HEK293 (cell line): ENCODE data around the gene SPOUT1.

Experiments used
- CTCF ChIA-PET: fragments of 350-600 bp; formaldehyde crosslinking; extraction: SDS; loops from one replicate; lab custom pipeline; 2021; ENCODE audit warnings: antibody characterized with exemption; lab: Yijun Ruan, JAX
- POLR2A ChIA-PET: fragments of 300-600 bp; formaldehyde crosslinking; extraction: SDS; loops from one replicate; lab custom pipeline; 2020; ENCODE audit warnings: antibody characterized with exemption, inconsistent platforms; lab: Yijun Ruan, JAX
- H3K27ac ChIP-seq: fragments of 200-500 bp; sonication (Bioruptor generic); 2 replicates; pipeline ENCODE4 v1.5.1; 2014; ENCODE audit warnings: low read depth, low read length, control low read depth, inconsistent platforms; ENCODE audit errors: extremely low read depth
- H3K36me3 ChIP-seq, 2 experiments: fragments of 200-500 bp in 1 of 2; sonication (Bioruptor generic) in 1 of 2; 1 replicate in 1 of 2; 2 replicates in 1 of 2; pipeline ENCODE4 v1.5.1; 2014 to 2017; ENCODE audit warnings: inconsistent platforms in 2 of 2, low read length in 2 of 2; ENCODE audit not compliant: control insufficient read depth in 2 of 2, insufficient read depth in 1 of 2
- H3K4me1 ChIP-seq: fragments of 200-500 bp; sonication (Bioruptor generic); 2 replicates; pipeline ENCODE4 v1.5.1; 2014; ENCODE audit warnings: mild to moderate bottlenecking, low read length, inconsistent platforms; ENCODE audit not compliant: control insufficient read depth, insufficient read depth
- H3K4me3 ChIP-seq: 2 replicates; pipeline ENCODE4 v1.5.1; 2011; ENCODE audit warnings: low read depth, mild to moderate bottlenecking, control low read depth, low read length, moderate library complexity
- H3K9me3 ChIP-seq: fragments of 200-500 bp; sonication (Bioruptor generic); 2 replicates; pipeline ENCODE4 v1.5.1; 2014; ENCODE audit warnings: low read depth, low read length, inconsistent platforms; ENCODE audit not compliant: control insufficient read depth, insufficient read depth
- KLF16 ChIP-seq: fragments of 450-650 bp; formaldehyde crosslinking; IDR thresholded peaks from 2 replicates; pipeline ENCODE4 v1.5.1; 2017; ENCODE audit warnings: missing biosample characterization, missing genetic modification characterization
- ZEB2 ChIP-seq: fragments of 450-650 bp; formaldehyde crosslinking; IDR thresholded peaks from 2 replicates; pipeline ENCODE4 v1.5.1; 2016; ENCODE audit warnings: missing biosample characterization, missing genetic modification characterization
- ZNF214 ChIP-seq: fragments of 450-650 bp; formaldehyde crosslinking; IDR thresholded peaks from 2 replicates; pipeline ENCODE4 v1.5.1; 2017; ENCODE audit warnings: missing biosample characterization, mild to moderate bottlenecking, missing genetic modification characterization, borderline replicate concordance
- ZNF23 ChIP-seq: fragments of 450-650 bp; formaldehyde crosslinking; IDR thresholded peaks from 2 replicates; pipeline ENCODE4 v1.5.1; 2016; ENCODE audit warnings: missing biosample characterization, missing genetic modification characterization, borderline replicate concordance
- ZNF324 ChIP-seq: fragments of 450-650 bp; formaldehyde crosslinking; IDR thresholded peaks from 2 replicates; pipeline ENCODE4 v1.5.1; 2016; ENCODE audit warnings: missing biosample characterization, missing genetic modification characterization
- ZNF621 ChIP-seq: fragments of 450-650 bp; formaldehyde crosslinking; IDR thresholded peaks from 2 replicates; pipeline ENCODE4 v1.5.1; 2017; ENCODE audit warnings: missing biosample characterization, missing genetic modification characterization
- ZNF629 ChIP-seq: fragments of 450-650 bp; formaldehyde crosslinking; IDR thresholded peaks from 2 replicates; pipeline ENCODE4 v1.5.1; 2017; ENCODE audit warnings: missing biosample characterization, missing genetic modification characterization
- ZNF830 ChIP-seq: fragments of 450-650 bp; IDR thresholded peaks from 2 replicates; pipeline ENCODE4 v1.5.0; 2018; ENCODE audit warnings: missing biosample characterization, missing genetic modification characterization, low read depth, mild to moderate bottlenecking, moderate library complexity
- TF ChIP-seq, protein P1 (sequence below): fragments of 450-650 bp; formaldehyde crosslinking; IDR thresholded peaks from 2 replicates; pipeline ENCODE4 v1.5.1; 2016; ENCODE audit warnings: missing biosample characterization, missing genetic modification characterization
- TF ChIP-seq, protein P2 (sequence below): fragments of 450-650 bp; IDR thresholded peaks from 2 replicates; pipeline ENCODE4 v1.5.1; 2018; ENCODE audit warnings: missing biosample characterization, mild to moderate bottlenecking, missing genetic modification characterization
- TF ChIP-seq, protein P3 (sequence below): fragments of 450-650 bp; formaldehyde crosslinking; IDR thresholded peaks from 2 replicates; pipeline ENCODE4 v1.5.1; 2016; ENCODE audit warnings: missing biosample characterization, missing genetic modification characterization, borderline replicate concordance
- TF ChIP-seq, protein P4 (sequence below): fragments of 450-650 bp; formaldehyde crosslinking; IDR thresholded peaks from 2 replicates; pipeline ENCODE4 v1.5.1; 2016; ENCODE audit warnings: missing biosample characterization, missing genetic modification characterization
- TF ChIP-seq, protein P5 (sequence below): fragments of 450-650 bp; formaldehyde crosslinking; IDR thresholded peaks from 2 replicates; pipeline ENCODE4 v1.5.1; 2016; ENCODE audit warnings: missing biosample characterization, missing genetic modification characterization

SPOUT1 gene

DNA sequence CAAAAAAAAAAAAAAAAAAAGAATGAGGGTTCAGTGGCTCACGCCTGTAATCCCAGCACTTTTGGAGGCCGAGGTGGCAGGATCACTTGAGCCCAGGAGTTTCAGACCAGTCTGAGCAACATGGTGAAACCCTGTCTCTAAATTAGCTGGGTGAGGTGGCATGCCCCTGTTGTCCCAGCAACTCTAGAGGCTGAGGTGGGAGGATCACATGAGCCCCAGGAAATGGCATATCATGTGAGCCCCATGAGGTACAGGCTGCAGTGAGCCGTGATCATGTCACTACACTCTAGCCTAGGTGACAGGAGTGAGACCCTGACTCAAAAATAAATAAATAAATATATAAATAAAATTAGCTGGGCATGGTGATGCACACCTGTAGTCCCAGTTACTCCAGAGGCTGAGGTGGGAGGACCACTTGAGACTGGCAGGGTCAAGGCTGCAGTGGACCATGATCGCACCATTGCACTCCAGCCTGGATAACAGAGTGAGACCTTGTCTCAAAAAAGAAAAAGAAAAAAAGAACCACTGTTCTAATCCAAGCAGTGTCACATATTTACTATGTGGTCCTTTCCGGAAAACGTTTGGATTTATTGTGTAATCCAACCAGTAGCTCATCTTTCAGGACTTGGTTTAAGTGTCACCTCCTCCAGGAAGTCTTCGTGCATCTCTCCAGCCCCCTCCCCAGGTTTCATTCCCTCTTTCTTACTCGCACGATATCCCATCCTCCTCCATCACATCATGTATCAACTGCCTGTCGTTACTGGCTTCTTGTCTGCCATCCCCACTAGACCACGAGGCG lies 12.3 kb upstream of the SPOUT1 start:
- Histone ChIP-seq H3K36me3 (peaks cover 0 to 13% of the 10 kb centered on the region in 2 experiments; a peak in 2 of 3 replicates), H3K9me3 (no peaks in the 10 kb centered on the region), H3K27ac (no peak overlapping the region), H3K4me3 (no peak overlapping the region), H3K4me1 (no peaks in the 10 kb centered on the region)
- TF ChIP-seq ZNF23 (tag by site-specific recombination) = no peak
- TF ChIP-seq, protein P1, sequence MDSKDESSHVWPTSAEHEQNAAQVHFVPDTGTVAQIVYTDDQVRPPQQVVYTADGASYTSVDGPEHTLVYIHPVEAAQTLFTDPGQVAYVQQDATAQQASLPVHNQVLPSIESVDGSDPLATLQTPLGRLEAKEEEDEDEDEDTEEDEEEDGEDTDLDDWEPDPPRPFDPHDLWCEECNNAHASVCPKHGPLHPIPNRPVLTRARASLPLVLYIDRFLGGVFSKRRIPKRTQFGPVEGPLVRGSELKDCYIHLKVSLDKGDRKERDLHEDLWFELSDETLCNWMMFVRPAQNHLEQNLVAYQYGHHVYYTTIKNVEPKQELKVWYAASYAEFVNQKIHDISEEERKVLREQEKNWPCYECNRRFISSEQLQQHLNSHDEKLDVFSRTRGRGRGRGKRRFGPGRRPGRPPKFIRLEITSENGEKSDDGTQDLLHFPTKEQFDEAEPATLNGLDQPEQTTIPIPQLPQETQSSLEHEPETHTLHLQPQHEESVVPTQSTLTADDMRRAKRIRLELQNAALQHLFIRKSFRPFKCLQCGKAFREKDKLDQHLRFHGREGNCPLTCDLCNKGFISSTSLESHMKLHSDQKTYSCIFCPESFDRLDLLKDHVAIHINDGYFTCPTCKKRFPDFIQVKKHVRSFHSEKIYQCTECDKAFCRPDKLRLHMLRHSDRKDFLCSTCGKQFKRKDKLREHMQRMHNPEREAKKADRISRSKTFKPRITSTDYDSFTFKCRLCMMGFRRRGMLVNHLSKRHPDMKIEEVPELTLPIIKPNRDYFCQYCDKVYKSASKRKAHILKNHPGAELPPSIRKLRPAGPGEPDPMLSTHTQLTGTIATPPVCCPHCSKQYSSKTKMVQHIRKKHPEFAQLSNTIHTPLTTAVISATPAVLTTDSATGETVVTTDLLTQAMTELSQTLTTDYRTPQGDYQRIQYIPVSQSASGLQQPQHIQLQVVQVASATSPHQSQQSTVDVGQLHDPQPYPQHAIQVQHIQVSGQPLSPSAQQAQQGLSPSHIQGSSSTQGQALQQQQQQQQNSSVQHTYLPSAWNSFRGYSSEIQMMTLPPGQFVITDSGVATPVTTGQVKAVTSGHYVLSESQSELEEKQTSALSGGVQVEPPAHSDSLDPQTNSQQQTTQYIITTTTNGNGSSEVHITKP = 0 out of 2 replicates have a peak, but pooled peaks have one; percentile 18
- TF ChIP-seq, protein P2, sequence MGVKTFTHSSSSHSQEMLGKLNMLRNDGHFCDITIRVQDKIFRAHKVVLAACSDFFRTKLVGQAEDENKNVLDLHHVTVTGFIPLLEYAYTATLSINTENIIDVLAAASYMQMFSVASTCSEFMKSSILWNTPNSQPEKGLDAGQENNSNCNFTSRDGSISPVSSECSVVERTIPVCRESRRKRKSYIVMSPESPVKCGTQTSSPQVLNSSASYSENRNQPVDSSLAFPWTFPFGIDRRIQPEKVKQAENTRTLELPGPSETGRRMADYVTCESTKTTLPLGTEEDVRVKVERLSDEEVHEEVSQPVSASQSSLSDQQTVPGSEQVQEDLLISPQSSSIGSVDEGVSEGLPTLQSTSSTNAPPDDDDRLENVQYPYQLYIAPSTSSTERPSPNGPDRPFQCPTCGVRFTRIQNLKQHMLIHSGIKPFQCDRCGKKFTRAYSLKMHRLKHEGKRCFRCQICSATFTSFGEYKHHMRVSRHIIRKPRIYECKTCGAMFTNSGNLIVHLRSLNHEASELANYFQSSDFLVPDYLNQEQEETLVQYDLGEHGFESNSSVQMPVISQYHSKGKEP (tag by site-specific recombination) = no peak
- ChIA-PET POLR2A (interaction anchor here (0.6 kb wide), 1 partner anchor 110 kb away, joined by 3 read pairs; no protein-coding TSS in a partner anchor), CTCF (interaction anchor here (0.6 to 1.5 kb wide), 4 partner anchors 11 to 86 kb away, joined by 3 to 8 read pairs (median 3); no protein-coding TSS in a partner anchor)

DNA sequence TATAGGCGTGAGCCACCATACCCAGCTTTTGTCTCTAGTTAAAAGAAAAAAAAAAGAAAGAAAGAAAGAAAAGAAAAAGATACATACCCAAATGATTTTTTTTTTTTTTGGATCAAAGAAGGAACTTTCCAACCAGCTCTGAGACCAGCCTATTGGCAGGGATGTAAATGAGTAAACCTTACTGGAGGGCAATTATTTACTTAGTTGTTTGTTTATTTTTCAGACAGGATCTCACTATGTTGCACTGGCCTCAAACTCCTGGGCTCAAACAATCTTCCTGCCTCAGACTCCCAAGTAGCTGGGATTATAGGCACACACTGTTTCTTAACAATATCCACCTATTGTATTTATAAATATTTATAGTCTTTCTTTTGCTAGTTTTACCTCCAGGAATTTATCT lies 10.9 kb upstream of the SPOUT1 start:
- POLR2A ChIA-PET = no interaction called here
- Histone ChIP-seq H3K27ac (no peak overlapping the region), H3K4me3 (no peak overlapping the region)
- TF ChIP-seq, protein P3, sequence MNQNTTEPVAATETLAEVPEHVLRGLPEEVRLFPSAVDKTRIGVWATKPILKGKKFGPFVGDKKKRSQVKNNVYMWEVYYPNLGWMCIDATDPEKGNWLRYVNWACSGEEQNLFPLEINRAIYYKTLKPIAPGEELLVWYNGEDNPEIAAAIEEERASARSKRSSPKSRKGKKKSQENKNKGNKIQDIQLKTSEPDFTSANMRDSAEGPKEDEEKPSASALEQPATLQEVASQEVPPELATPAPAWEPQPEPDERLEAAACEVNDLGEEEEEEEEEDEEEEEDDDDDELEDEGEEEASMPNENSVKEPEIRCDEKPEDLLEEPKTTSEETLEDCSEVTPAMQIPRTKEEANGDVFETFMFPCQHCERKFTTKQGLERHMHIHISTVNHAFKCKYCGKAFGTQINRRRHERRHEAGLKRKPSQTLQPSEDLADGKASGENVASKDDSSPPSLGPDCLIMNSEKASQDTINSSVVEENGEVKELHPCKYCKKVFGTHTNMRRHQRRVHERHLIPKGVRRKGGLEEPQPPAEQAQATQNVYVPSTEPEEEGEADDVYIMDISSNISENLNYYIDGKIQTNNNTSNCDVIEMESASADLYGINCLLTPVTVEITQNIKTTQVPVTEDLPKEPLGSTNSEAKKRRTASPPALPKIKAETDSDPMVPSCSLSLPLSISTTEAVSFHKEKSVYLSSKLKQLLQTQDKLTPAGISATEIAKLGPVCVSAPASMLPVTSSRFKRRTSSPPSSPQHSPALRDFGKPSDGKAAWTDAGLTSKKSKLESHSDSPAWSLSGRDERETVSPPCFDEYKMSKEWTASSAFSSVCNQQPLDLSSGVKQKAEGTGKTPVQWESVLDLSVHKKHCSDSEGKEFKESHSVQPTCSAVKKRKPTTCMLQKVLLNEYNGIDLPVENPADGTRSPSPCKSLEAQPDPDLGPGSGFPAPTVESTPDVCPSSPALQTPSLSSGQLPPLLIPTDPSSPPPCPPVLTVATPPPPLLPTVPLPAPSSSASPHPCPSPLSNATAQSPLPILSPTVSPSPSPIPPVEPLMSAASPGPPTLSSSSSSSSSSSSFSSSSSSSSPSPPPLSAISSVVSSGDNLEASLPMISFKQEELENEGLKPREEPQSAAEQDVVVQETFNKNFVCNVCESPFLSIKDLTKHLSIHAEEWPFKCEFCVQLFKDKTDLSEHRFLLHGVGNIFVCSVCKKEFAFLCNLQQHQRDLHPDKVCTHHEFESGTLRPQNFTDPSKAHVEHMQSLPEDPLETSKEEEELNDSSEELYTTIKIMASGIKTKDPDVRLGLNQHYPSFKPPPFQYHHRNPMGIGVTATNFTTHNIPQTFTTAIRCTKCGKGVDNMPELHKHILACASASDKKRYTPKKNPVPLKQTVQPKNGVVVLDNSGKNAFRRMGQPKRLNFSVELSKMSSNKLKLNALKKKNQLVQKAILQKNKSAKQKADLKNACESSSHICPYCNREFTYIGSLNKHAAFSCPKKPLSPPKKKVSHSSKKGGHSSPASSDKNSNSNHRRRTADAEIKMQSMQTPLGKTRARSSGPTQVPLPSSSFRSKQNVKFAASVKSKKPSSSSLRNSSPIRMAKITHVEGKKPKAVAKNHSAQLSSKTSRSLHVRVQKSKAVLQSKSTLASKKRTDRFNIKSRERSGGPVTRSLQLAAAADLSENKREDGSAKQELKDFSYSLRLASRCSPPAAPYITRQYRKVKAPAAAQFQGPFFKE (tag by site-specific recombination) = no peak
- TF ChIP-seq, protein P1 = no peak
- no peak for TF ChIP-seq KLF16 (tag by site-specific recombination)
- TF ChIP-seq ZNF214 = no peak
- no peak for TF ChIP-seq ZNF830 (tag by site-specific recombination)
- TF ChIP-seq, protein P4, sequence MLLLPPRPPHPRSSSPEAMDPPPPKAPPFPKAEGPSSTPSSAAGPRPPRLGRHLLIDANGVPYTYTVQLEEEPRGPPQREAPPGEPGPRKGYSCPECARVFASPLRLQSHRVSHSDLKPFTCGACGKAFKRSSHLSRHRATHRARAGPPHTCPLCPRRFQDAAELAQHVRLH (tag by site-specific recombination) = no peak
- TF ChIP-seq ZNF621 = no peak
- TF ChIP-seq, protein P5, sequence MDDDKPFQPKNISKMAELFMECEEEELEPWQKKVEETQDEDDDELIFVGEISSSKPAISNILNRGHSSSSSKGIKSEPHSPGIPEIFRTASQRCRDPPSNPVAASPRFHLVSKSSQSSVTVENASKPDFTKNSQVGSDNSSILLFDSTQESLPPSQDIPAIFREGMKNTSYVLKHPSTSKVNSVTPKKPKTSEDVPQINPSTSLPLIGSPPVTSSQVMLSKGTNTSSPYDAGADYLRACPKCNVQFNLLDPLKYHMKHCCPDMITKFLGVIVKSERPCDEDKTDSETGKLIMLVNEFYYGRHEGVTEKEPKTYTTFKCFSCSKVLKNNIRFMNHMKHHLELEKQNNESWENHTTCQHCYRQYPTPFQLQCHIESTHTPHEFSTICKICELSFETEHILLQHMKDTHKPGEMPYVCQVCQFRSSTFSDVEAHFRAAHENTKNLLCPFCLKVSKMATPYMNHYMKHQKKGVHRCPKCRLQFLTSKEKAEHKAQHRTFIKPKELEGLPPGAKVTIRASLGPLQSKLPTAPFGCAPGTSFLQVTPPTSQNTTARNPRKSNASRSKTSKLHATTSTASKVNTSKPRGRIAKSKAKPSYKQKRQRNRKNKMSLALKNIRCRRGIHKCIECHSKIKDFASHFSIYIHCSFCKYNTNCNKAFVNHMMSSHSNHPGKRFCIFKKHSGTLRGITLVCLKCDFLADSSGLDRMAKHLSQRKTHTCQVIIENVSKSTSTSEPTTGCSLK (tag by site-specific recombination) = no peak
- no peak for TF ChIP-seq ZNF629 (tag by site-specific recombination)
- no peak for TF ChIP-seq ZEB2 (tag by site-specific recombination)
- TF ChIP-seq ZNF324 = no peak

More for the DNA sequence above, 10.9 kb upstream of the SPOUT1 start:
- CTCF ChIA-PET = interaction anchor here (0.7 to 2.6 kb wide), 2 partner anchors 11 to 88 kb away, joined by 3 to 11 read pairs; partner anchors contain the start of gene SPOUT1
- Histone ChIP-seq H3K9me3 (no peaks in the 10 kb centered on the region), H3K36me3 (peaks cover 0 to 17% of the 10 kb centered on the region in 2 experiments; a peak in 2 of 3 replicates), H3K4me1 (no peaks in the 10 kb centered on the region)
